HG02678 (cell line): ENCODE measurements around the gene B3GALNT2.
"Not testable (repeated sequence)": the region's sequence is repeated elsewhere in the genome, so short reads cannot be mapped to it uniquely, and the experiment has no call there.

Experiments
- ATAC-seq: cut with Tn5 transposase; IDR thresholded peaks from one replicate; pipeline ENCODE4 v1.9.1; 2021; ENCODE audit warnings: mild to moderate bottlenecking, moderate library complexity; ENCODE audit not compliant: unreplicated experiment

The B3GALNT2 gene

DNA sequence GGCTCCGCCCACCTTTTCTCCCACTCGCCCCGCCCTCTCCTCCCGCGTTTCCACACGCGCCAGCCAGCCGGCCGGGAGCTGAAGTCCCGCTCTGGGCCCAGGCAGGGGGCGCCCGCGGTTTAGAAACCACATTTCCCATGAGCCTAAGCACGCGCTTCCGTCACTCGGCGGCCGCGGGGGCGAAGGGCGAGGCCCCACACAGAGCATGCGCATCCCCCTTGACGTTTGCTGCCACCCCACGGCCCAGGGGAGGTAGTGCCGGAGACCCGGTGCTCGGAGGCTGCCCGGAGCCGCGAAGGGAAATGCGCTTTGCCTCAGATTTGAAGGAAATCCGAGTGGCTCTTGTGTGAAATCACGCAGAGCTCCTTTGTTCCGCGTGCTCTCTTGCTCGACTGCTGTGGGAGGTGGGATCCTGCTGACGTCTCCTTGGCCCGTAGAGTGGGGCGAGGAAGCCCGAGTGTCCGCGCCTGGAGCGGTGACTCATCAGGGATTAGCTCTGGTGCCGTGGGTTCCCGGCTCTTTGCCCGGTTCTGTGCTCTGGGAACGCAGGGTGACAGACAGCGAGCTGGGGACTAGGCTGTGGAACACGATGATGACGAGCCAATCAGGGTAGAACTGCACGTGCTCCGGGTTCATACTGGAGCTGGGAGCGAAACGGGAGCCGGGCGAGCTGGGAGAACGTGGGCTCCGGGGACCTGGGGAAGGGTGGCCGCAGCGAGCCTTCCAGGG is 406 bp upstream of the B3GALNT2 start:
- ATAC-seq: peak; percentile 84

GRCh38 chr1:235503403-235504121 is 690 bp downstream of the B3GALNT2 start:
- ATAC-seq: peak; percentile 5

GRCh38 chr1:235502601-235503402 is 1.4 kb downstream of the B3GALNT2 start:
- ATAC-seq: no peak

- no peak for ATAC-seq
Measured at GRCh38 chr1:235500971-235501540, 3.2 kb downstream of the B3GALNT2 start.

GRCh38 chr1:235495551-235495950 is 8.7 kb downstream of the B3GALNT2 start:
- ATAC-seq: no peak

DNA sequence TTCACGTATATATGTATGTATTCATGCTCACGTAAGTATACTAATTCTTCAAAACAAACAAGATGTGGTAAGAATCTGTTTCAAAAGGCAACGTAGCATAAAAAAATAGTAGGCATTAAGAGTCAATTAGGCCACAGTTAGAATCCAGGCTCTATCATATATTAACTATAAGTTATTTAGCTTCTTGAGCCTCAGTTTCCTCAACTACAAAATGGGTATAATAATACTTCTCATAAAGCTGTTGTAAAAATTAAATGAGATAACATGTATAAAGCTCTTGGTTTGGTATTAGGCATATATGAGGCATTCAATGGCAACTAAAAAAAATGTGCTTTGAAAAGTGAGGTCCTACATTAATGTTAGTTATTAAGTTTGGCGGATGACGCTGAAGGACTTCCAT is 9.2 kb downstream of the B3GALNT2 start:
- ATAC-seq: no peak

GRCh38 chr1:235494531-235494930 is 9.7 kb downstream of the B3GALNT2 start:
- ATAC-seq: no peak

- no peak for ATAC-seq
Measured at GRCh38 chr1:235491644-235492043, 12.6 kb downstream of the B3GALNT2 start.

GRCh38 chr1:235486321-235486720 is 17.9 kb downstream of the B3GALNT2 start:
- ATAC-seq: no peak

DNA sequence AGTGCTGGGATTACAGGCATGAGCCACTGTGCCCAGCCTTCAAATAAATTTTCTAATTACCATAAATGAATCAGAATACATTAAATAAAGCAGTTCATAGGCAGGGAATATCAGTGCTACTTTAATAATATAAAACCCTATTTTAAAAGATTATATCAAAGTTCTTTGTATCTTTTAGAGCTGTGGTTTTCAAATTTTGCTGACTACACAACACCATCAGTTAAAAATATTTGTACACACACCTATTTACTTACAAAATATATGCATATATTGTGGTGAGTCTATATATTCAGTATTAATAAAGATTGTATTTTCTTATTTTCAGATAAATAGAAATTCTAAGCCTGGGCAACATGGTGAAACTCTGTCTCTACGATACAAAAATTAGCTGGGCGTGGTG is 18.7 kb downstream of the B3GALNT2 start:
- no peak for ATAC-seq

DNA sequence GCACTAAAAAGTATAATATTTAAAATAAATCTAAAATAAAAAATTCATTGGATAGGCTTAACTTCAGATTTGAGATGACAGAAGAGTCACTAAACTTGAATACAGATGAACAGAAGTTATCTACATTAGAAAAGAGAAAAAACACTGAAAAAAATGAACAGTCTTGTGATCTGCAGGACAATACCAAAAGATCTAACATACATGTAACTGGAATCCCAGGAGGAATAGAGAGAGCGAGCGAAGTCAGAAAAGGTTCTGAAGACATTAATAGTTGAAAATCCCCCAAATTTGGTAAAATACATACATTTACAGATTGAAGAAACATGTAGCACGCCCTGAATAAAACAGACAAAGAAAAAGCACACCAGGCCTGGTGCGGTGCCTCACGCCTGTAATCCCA is 21.2 kb downstream of the B3GALNT2 start:
- ATAC-seq: no peak

DNA sequence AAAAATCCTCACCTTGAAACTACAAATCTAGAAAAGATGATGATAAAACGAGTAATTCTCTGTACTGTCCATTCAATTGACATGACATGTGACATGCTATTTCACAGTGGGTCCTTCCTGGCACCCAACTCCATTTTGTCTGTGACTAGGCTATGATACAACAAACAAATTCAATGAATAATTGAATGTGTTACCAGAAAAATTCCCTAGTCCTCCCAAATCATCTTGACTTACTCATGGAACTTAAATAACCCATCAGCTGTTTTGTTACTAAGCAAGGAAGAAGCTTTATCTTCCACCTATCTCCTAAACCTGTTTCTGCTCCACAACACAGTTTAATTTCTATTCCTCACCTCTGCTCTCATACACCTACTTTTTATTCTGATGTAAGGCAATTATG is 30.4 kb downstream of the B3GALNT2 start:
- ATAC-seq: no peak

- ATAC-seq: no peak
Measured at GRCh38 chr1:235470741-235471439, 33.4 kb downstream of the B3GALNT2 start.

- ATAC-seq: not testable (repeated sequence)
Measured at GRCh38 chr1:235469897-235470296, 34.4 kb downstream of the B3GALNT2 start.

- no peak for ATAC-seq
Measured at GRCh38 chr1:235468970-235469369, 35.3 kb downstream of the B3GALNT2 start.

DNA sequence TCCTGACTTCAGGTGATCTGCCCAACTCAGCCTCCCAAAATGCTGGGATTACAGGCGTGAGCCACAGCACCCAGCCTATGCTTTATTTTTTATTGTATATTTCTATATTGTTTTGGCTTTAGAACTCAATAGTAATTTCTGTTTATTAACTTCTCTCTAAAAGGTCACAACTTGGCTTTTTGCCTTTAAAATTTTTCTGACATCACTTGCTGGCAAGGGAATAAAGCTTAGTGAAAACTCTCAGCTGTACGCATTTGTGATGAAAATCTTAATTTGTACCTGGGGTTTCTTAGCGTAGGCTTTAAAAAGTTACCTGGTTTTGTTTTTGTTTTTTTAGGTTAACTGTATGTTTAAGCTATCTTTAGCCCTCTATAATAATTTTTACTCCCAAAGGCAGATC is 36.2 kb downstream of the B3GALNT2 start:
- ATAC-seq: no peak

- ATAC-seq: no peak
Measured at GRCh38 chr1:235465066-235465465, 39.2 kb downstream of the B3GALNT2 start.

DNA sequence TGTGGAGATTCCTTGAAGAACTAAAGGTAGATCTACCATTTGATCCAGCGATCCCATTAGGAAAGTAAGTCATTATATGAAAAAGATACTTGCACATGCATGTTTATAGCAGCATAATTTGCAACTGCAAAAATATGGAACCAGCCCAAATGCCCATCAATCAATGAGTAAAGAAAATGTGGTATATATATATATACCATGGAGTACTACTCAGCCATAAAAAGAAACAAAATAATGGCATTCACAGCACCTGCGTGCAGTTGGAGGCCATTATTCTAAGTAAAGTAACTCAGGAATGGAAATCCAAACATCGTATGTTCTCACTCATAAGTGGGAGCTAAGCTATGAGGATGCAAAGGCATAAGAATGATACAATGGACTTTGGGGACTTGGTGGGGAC is 41.4 kb downstream of the B3GALNT2 start:
- not testable (repeated sequence) for ATAC-seq

DNA sequence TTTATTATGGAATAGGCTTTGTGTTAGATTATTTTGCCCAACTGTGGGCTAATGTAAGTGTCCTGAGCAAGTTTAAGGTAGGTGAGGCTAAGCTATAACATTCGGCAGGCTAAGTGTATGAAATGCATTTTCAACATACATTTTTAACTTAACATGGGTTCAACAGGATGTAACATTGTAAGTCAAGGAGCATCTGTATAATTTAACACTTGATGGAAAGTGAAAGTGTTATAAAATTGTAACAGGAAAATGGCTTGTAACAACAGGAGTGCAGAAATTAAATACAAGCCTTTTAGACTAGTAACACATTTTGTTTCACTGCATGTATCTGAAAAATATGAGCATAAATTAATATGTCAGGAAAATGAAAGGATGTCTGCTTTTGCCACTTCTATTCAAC is 42.3 kb downstream of the B3GALNT2 start:
- ATAC-seq: no peak

DNA sequence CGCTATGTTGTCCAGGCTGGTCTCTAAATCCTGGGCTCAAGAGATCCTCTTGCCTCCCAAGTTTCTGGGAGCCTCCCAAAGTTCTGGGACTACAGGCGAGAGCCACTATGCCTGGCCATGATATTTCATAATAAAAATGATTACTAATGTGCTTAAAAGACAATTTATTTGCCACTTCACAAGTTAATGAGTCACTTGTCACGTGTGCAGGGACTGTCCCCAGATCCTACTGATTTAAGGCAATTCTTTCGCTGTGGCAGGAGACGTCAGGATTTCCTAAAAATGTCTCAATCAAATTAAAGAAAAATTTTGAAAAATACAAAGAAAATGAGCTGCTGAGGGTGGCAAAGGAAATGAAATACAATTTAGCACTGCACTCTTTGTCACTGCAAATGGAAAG is 43.5 kb downstream of the B3GALNT2 start:
- ATAC-seq: no peak

DNA sequence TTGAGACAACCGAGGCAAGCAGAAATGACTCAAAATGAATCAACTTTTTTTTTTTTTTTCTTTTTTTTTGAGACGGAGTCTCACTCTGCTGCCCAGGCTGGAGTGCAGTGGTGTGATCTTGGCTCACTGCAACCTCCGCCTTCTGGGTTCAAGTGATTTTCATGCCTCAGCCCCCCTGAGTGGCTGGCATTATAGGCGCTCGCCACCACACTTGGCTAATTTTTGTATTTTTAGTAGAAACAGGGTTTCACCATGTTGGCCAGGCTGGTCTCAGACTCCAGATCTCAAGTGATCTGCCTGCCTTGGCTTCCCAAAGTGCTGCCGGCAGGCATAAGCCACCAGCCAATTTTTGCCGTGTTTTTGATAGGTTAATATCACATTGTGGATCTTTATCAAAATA is 46.4 kb downstream of the B3GALNT2 start:
- not testable (repeated sequence) for ATAC-seq
